GM12801 (cell line): ENCODE data around the gene SUGCT.

Experiments used
- CTCF ChIP-seq: IDR thresholded peaks from one replicate; pipeline ENCODE4 v1.5.1; 2011; ENCODE audit warnings: control low read depth; ENCODE audit not compliant: insufficient read length; ENCODE audit errors: extremely low read depth

Gene SUGCT

GRCh38 chr7:40610461-40610860 is 475.7 kb downstream of the SUGCT start:
- TF ChIP-seq CTCF, result no peak

GRCh38 chr7:40611095-40611871 is 476.5 kb downstream of the SUGCT start:
- TF ChIP-seq CTCF, result no peak

- no peak for TF ChIP-seq CTCF
Measured at GRCh38 chr7:40612298-40612697, 477.5 kb downstream of the SUGCT start.

GRCh38 chr7:40619647-40620046 is 484.8 kb downstream of the SUGCT start:
- no peak for TF ChIP-seq CTCF

- TF ChIP-seq CTCF, result no peak
Measured at GRCh38 chr7:40621592-40621998, 486.8 kb downstream of the SUGCT start.

- TF ChIP-seq CTCF, result no peak
Measured at GRCh38 chr7:40622941-40623501, 488.2 kb downstream of the SUGCT start.

GRCh38 chr7:40623863-40624262 is 489.1 kb downstream of the SUGCT start:
- TF ChIP-seq CTCF, result no peak
